ENCODE data around the gene CD101. TPM values are rescaled to one million over a fixed set of nuclear protein-coding genes. Genes with fewer than 3 reads are reported as not detected.

The CD101 gene
- total RNA-seq, 1 experiment from 2014 or later, result 0.76 TPM

DNA sequence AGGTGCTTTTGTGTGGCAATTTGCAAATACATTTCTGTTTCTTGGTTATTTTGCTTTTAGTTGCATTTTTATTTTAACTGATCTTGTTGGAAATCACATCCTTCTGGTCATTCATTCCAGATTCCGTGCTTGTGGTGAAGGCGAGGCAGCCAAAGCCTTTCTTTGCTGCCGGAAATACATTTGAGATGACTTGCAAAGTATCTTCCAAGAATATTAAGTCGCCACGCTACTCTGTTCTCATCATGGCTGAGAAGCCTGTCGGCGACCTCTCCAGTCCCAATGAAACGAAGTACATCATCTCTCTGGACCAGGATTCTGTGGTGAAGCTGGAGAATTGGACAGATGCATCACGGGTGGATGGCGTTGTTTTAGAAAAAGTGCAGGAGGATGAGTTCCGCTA, 34.8 kb upstream of the CD101 start:
- no TSS peak for BruUV-seq (replicated peaks)
- Histone ChIP-seq H3K4me1 (replicated peaks; ENCODE audit: insufficient read depth) (no peaks in the 10 kb centered on the region), H3K27me3 (ENCODE audit: insufficient read depth, low read depth) (no peaks in the 10 kb centered on the region), H3K4me2 (no peak overlapping the region), H4K20me1 (ENCODE audit: insufficient read depth) (no peaks in the 10 kb centered on the region), H3K9me3 (ENCODE audit: insufficient read depth, low read depth) (no peaks in the 10 kb centered on the region), H3K4me3 (no peak overlapping the region), H2AFZ (no peak overlapping the region), H3K36me3 (ENCODE audit: low read depth) (peaks cover 17% of the 10 kb centered on the region; the same call in 1 of the 2 replicates), H3K9me2 (ENCODE audit: insufficient read depth) (no peaks in the 10 kb centered on the region), H3K27ac (no peak overlapping the region), H3K79me2 (ENCODE audit: low read depth) (no peaks in the 10 kb centered on the region), H3F3A (ENCODE audit: insufficient read depth, low read depth) (no peaks in the 10 kb centered on the region; the same call in 1 of the 2 replicates)
- POLR2A ChIA-PET (ENCODE audit: unreplicated experiment), result no interaction called here
- no peak for DNase-seq
- CTCF ChIA-PET, result no interaction called here
- TF ChIP-seq, protein P1, sequence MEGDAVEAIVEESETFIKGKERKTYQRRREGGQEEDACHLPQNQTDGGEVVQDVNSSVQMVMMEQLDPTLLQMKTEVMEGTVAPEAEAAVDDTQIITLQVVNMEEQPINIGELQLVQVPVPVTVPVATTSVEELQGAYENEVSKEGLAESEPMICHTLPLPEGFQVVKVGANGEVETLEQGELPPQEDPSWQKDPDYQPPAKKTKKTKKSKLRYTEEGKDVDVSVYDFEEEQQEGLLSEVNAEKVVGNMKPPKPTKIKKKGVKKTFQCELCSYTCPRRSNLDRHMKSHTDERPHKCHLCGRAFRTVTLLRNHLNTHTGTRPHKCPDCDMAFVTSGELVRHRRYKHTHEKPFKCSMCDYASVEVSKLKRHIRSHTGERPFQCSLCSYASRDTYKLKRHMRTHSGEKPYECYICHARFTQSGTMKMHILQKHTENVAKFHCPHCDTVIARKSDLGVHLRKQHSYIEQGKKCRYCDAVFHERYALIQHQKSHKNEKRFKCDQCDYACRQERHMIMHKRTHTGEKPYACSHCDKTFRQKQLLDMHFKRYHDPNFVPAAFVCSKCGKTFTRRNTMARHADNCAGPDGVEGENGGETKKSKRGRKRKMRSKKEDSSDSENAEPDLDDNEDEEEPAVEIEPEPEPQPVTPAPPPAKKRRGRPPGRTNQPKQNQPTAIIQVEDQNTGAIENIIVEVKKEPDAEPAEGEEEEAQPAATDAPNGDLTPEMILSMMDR (conservative IDR thresholded peaks at IDR 0.05), result no peak
- TF ChIP-seq EZH2 (IDR thresholded peaks at IDR 0.05; ENCODE audit: low read depth), result no peak
- intact Hi-C loops (cut with micrococcal nuclease; ENCODE audit: unreplicated experiment), result no loop called here

DNA sequence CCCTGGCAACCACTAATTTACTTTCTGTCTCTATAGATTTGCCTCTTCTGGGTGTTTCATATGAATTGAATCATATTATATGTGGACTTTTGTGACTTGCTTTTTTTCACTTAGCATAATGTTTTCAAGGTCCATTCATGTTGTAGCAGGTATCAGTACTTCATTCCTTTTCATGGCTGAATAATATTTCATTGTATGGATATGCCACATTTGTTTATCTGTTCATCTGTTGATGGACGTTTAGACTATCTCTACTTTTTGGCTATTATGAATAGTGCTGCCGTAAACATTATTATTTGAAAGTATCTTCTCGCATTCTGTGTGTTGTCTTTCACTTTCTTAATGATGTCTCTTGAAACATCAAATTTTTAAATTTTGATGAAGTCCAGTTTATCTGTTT, 32.8 kb upstream of the CD101 start:
- Histone ChIP-seq H3K9me2 (ENCODE audit: insufficient read depth) (no peaks in the 10 kb centered on the region), H3K79me2 (ENCODE audit: low read depth) (no peaks in the 10 kb centered on the region), H3K9me3 (ENCODE audit: insufficient read depth, low read depth) (0 out of 2 replicates have a peak, but pooled peaks cover under 1% of the 10 kb centered on the region), H4K20me1 (ENCODE audit: insufficient read depth) (no peaks in the 10 kb centered on the region), H3F3A (ENCODE audit: insufficient read depth, low read depth) (no peaks in the 10 kb centered on the region; the same call in 1 of the 2 replicates), H3K4me1 (replicated peaks; ENCODE audit: insufficient read depth) (0 out of 2 replicates have a peak, but pooled peaks cover 4% of the 10 kb centered on the region), H3K4me3 (no peak overlapping the region), H3K27ac (no peak overlapping the region), H3K27me3 (ENCODE audit: insufficient read depth, low read depth) (no peaks in the 10 kb centered on the region), H2AFZ (no peak overlapping the region), H3K4me2 (no peak overlapping the region), H3K36me3 (ENCODE audit: low read depth) (peaks cover 10% of the 10 kb centered on the region)
- TF ChIP-seq, protein P1 (conservative IDR thresholded peaks at IDR 0.05), result no peak
- TF ChIP-seq EZH2 (IDR thresholded peaks at IDR 0.05; ENCODE audit: low read depth), result no peak
- no peak for DNase-seq
- intact Hi-C loops (cut with micrococcal nuclease; ENCODE audit: unreplicated experiment), result no loop called here
- POLR2A ChIA-PET (ENCODE audit: unreplicated experiment), result no interaction called here
- no TSS peak for BruUV-seq (replicated peaks)
- CTCF ChIA-PET, result no interaction called here

DNA sequence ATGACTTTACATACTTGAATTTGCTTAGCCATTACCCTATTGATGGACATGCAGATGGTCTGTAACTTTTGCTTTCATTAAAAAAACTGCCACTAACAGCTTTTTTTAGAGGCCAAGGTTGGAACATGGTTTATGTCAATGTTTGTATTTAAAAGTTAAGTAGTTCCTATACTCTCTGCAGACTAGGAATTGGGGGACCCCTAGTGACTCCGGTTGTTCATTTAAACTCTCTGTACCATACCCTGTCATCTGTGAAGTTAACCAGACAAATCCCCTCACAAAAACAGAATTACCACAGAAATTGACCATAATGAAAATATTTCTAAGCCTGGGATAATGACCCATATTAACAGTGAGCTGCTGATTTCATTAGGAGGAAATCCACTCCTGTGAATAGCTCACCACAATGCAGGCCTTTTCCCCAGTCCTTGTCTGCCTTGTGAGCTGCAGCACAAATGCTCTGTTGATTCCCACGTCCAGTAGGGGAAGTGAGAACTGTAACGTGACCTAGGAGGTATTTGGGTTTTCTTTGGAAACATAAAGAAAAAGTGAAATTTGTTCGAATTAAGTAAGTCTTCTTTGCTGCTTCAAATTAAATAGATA, 30.2 kb upstream of the CD101 start:
- no peak for DNase-seq
- H3K79me2 ChIP-seq (ENCODE audit: low read depth), result no peaks in the 10 kb centered on the region
- H3F3A ChIP-seq (ENCODE audit: insufficient read depth, low read depth), result no peaks in the 10 kb centered on the region; the same call in 1 of the 2 replicates
- H3K36me3 ChIP-seq (ENCODE audit: low read depth), result peaks cover 22% of the 10 kb centered on the region
- no peak overlapping the region for H3K27ac ChIP-seq
- peaks cover 8% of the 10 kb centered on the region; the same call in 1 of the 2 replicates for H3K9me3 ChIP-seq (ENCODE audit: insufficient read depth, low read depth)
- TF ChIP-seq, protein P1 (conservative IDR thresholded peaks at IDR 0.05), result no peak
- no peak for TF ChIP-seq EZH2 (IDR thresholded peaks at IDR 0.05; ENCODE audit: low read depth)
- H3K27me3 ChIP-seq (ENCODE audit: insufficient read depth, low read depth), result no peaks in the 10 kb centered on the region
- no TSS peak for BruUV-seq (replicated peaks)
- H3K4me1 ChIP-seq (replicated peaks; ENCODE audit: insufficient read depth), result 0 out of 2 replicates have a peak, but pooled peaks cover 4% of the 10 kb centered on the region
- H3K4me3 ChIP-seq, result no peak overlapping the region
- no peak overlapping the region for H3K4me2 ChIP-seq
- H2AFZ ChIP-seq, result no peak overlapping the region
- ChIA-PET POLR2A (ENCODE audit: unreplicated experiment) (no interaction called here), CTCF (no interaction called here)
- H3K9me2 ChIP-seq (ENCODE audit: insufficient read depth), result no peaks in the 10 kb centered on the region
- intact Hi-C loops (cut with micrococcal nuclease; ENCODE audit: unreplicated experiment), result no loop called here
- no peaks in the 10 kb centered on the region for H4K20me1 ChIP-seq (ENCODE audit: insufficient read depth)
